CD14-positive monocyte (primary cell): ENCODE data around the gene LGI4. TPM values are rescaled to one million over a fixed set of nuclear protein-coding genes. Genes with fewer than 3 reads are reported as not detected.
"Not testable (repeated sequence)": the region's sequence is repeated elsewhere in the genome, so short reads cannot be mapped to it uniquely, and the experiment has no call there.

Source experiments
- DNase-seq, 3 donors: peaks; one replicate each; pipeline ENCODE4 v3.0.0-alpha.2; 2011 to 2022
- H2AFZ ChIP-seq: 2 replicates; pipeline ENCODE4 v1.6.0; 2012; ENCODE audit warnings: mild to moderate bottlenecking, low read depth, low read length, inconsistent platforms; ENCODE audit not compliant: insufficient read depth, poor library complexity, severe bottlenecking
- H3K27ac ChIP-seq, 2 donors: 1 replicate in 1 of 2; 2 replicates in 1 of 2; pipeline ENCODE4 v1.5.1; 2012 to 2013; ENCODE audit warnings: low read length in 2 of 2, control low read depth in 1 of 2, inconsistent platforms in 1 of 2, low read depth in 1 of 2, mild to moderate bottlenecking in 1 of 2
- H3K27me3 ChIP-seq, 2 donors: one replicate each; pipeline versions ENCODE4 v1.6.0 to v1.6.1; 2011 to 2013; ENCODE audit warnings: low read length in 2 of 2; ENCODE audit not compliant: control insufficient read depth in 2 of 2, insufficient read depth in 2 of 2
- H3K36me3 ChIP-seq, 2 donors: replicated peaks in 1 of 2; 1 replicate in 1 of 2; 2 replicates in 1 of 2; pipeline versions ENCODE4 v1.5.1 to v1.6.1; 2012 to 2013; ENCODE audit warnings: low read length in 2 of 2, control low read depth in 1 of 2, inconsistent platforms in 1 of 2, mild to moderate bottlenecking in 1 of 2; ENCODE audit not compliant: insufficient read depth in 2 of 2, control insufficient read depth in 1 of 2
- H3K4me1 ChIP-seq, 2 donors: 1 replicate in 1 of 2; 2 replicates in 1 of 2; pipeline versions ENCODE4 v1.5.1 to v1.6.1; 2012 to 2013; ENCODE audit warnings: low read length in 2 of 2, control low read depth in 1 of 2, inconsistent platforms in 1 of 2, mild to moderate bottlenecking in 1 of 2, moderate library complexity in 1 of 2; ENCODE audit not compliant: insufficient read depth in 2 of 2, control insufficient read depth in 1 of 2
- H3K4me2 ChIP-seq: replicated peaks from 2 replicates; pipeline ENCODE3; 2012; ENCODE audit warnings: low read length, moderate library complexity, mild to moderate bottlenecking; ENCODE audit not compliant: poor library complexity, severe bottlenecking; ENCODE audit errors: extremely low read depth
- H3K4me3 ChIP-seq, 3 experiments: fragments of 200-600 bp in 1 of 3; sonication (generic) in 1 of 3; replicated peaks in 1 of 3; 1 replicate in 2 of 3; 2 replicates in 1 of 3; pipeline ENCODE4 v1.5.1; 2011 to 2013; ENCODE audit warnings: low read length in 3 of 3, mild to moderate bottlenecking in 3 of 3, control low read depth in 2 of 3, low read depth in 2 of 3, inconsistent platforms in 1 of 3, moderate library complexity in 1 of 3
- H3K79me2 ChIP-seq: 2 replicates; pipeline ENCODE4 v1.6.0; 2012; ENCODE audit warnings: mild to moderate bottlenecking, control low read depth, inconsistent platforms, low read length, moderate library complexity; ENCODE audit not compliant: insufficient read depth
- H3K9ac ChIP-seq: 2 replicates; pipeline ENCODE4 v1.6.0; 2017; ENCODE audit warnings: low read length, mild to moderate bottlenecking; ENCODE audit not compliant: insufficient read depth, poor library complexity, severe bottlenecking
- H3K9me3 ChIP-seq, 2 donors: replicated peaks in 1 of 2; 1 replicate in 1 of 2; 2 replicates in 1 of 2; pipeline versions ENCODE4 v1.5.1 to v1.6.1; 2012 to 2013; ENCODE audit warnings: low read length in 2 of 2, control low read depth in 1 of 2; ENCODE audit not compliant: control insufficient read depth in 1 of 2, insufficient read depth in 1 of 2
- H4K20me1 ChIP-seq: 2 replicates; pipeline ENCODE4 v1.6.0; 2012; ENCODE audit warnings: mild to moderate bottlenecking, low read length, control low read depth, moderate library complexity; ENCODE audit not compliant: insufficient read depth
- H3K27ac Mint-ChIP-seq, 7 donors: one replicate each; pipeline ENCODE4 v1.8.0; 2020; ENCODE audit warnings: mild to moderate bottlenecking in 7 of 7, mixed read lengths in 7 of 7, moderate library complexity in 6 of 7, inconsistent platforms in 2 of 7
- H3K27me3 Mint-ChIP-seq, 3 donors: one replicate each; pipeline ENCODE4 v1.8.0; 2021 to 2022; ENCODE audit warnings: low read depth in 3 of 3, mild to moderate bottlenecking in 3 of 3, mixed read lengths in 3 of 3, moderate library complexity in 3 of 3, inconsistent platforms in 1 of 3
- H3K36me3 Mint-ChIP-seq, 2 donors: one replicate each; pipeline ENCODE4 v1.8.0; 2020; ENCODE audit warnings: mixed read lengths in 2 of 2, inconsistent platforms in 1 of 2, mild to moderate bottlenecking in 1 of 2
- H3K4me1 Mint-ChIP-seq: one replicate; pipeline ENCODE4 v1.8.0; 2020; ENCODE audit warnings: mild to moderate bottlenecking, mixed read lengths
- H3K4me3 Mint-ChIP-seq, 2 donors: one replicate each; pipeline ENCODE4 v1.8.0; 2020; ENCODE audit warnings: mild to moderate bottlenecking in 2 of 2, mixed read lengths in 2 of 2, moderate library complexity in 1 of 2
- H3K9me3 Mint-ChIP-seq, 7 donors: one replicate each; pipeline ENCODE4 v1.8.0; 2020 to 2022; ENCODE audit warnings: mixed read lengths in 7 of 7, mild to moderate bottlenecking in 6 of 7, moderate library complexity in 6 of 7, inconsistent platforms in 2 of 7
- WGBS: methylation state at CpG from one replicate; pipeline ENCODE4 v1.1.5; 2013; ENCODE audit warnings: missing lambda C conversion rate; ENCODE audit not compliant: insufficient coverage; 5-methylcytosine and 5-hydroxymethylcytosine counted together
- intact Hi-C, 2 donors: fragments of 100-400 bp; cut with micrococcal nuclease; formaldehyde crosslinking; loops; one replicate each; pipeline versions ENCODE4 v1.15.0 to v1.15.1; 2023
- polyA plus RNA-seq, 3 donors: library from polyadenylated mRNA; depleted of rRNA in 1 of 3; unstranded in 2 of 3; stranded (reverse) in 1 of 3; fragments of 300-500 nt in 2 of 3; fragments of >200 nt in 1 of 3; fragmentation: Illumina TruSeq in 2 of 3; gene quantifications; 1 replicate in 2 of 3; 2 replicates in 1 of 3; pipeline ENCODE4 v1.2.3, GENCODE V29; 2012 to 2021
- TF ChIP-seq, protein P1 (sequence below): fragments of 200-600 bp; IDR thresholded peaks from one replicate; pipeline ENCODE4 v1.8.0; 2022; ENCODE audit warnings: antibody characterized with exemption, mild to moderate bottlenecking

Gene LGI4
- polyA plus RNA-seq, 3 donors, result 1.1 TPM; not detected in 2

DNA sequence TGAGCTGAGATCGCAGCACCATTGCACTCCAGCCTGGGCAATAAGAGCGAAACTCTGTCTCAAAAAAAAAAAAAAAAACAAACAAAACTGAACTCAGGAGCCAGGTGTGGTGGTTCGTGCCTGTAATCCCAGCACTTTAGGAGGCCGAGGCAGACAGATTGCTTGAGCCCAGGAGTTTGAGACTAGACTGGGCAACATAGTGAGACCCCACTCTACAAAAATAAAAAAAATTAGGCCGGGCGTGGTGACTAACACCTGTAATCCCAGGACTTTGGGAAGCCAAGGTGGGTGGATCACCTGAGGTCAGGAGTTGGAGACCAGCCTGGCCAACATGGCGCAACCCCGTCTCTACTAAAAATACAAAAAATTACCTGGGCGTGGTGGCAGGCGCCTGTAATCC, 32.9 kb downstream of the LGI4 start:
- H3K9me3 Mint-ChIP-seq, H2AFZ ChIP-seq, H3K36me3 Mint-ChIP-seq, H3K27ac Mint-ChIP-seq, H3K4me1 ChIP-seq, H3K9ac ChIP-seq, intact Hi-C loops, H3K4me3 ChIP-seq, H3K27me3 Mint-ChIP-seq, H4K20me1 ChIP-seq, H3K4me1 Mint-ChIP-seq, H3K79me2 ChIP-seq, H3K36me3 ChIP-seq, H3K4me3 Mint-ChIP-seq, H3K4me2 ChIP-seq, H3K27ac ChIP-seq, DNase-seq, H3K27me3 ChIP-seq: not testable (repeated sequence)
- peaks cover 12 to 17% of the 10 kb centered on the region in 2 donors for H3K9me3 ChIP-seq
- 100% methylated on average over 1 of the region's 10 CpGs for WGBS

DNA sequence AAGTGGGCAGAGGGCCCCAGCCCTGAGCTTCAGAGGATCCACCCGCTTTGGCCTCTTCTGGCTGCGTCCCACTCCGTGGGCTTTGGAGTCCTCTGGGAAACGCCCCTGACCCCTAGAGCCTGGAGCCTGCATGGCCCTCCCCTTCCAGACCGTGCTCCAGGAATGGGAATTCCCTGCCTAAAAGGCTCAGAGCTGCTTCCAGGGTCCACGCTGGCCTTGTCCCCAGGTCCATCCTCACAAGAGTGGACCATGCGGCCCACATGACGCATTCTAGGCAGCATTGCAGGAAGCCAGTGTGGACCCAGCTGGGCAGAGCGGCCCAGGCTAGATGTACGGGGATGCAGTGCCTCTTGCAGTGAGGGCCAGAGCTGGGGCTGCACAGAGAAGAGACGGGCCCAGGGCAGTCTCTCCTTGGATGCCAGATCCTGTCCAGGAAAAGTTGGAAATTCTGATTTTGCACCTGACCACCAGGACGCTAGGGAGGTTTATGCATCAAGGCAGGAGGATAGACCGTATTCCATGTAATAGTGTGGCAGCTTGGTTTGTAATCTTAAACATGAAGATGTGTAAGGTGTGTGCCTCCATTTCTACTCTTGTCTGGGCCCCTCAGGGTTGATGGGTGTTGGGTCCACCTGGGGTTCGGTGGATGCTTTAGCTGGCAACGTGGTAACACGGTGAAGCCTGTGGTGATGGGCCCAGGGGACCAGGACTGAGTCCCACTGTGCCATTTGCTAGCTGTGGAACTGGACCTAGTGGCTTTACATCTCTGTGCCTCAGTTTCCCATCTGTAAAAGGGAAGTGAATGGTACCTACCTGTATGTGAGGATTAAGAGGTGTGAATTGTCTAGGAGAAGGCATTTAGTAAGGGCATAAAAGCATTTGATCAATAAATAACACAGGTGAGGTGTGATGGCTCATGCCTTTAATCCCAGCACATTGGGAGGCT, 34.0 kb downstream of the LGI4 start:
- Histone ChIP-seq H3K4me1 (no peaks in the 10 kb centered on the region), H4K20me1 (no peaks in the 10 kb centered on the region), H3K9ac (no peak overlapping the region), H3K9me3 (peaks cover 3 to 6% of the 10 kb centered on the region in 2 donors), H3K4me3 (no peak overlapping the region), H2AFZ (no peak overlapping the region), H3K79me2 (no peaks in the 10 kb centered on the region), H3K36me3 (no peaks in the 10 kb centered on the region), H3K27me3 (no peaks in the 10 kb centered on the region), H3K27ac (no peak overlapping the region), H3K4me2 (no peak overlapping the region)
- Mint-ChIP-seq H3K27me3 (peaks cover 0 to 2% (median under 1%) of the 10 kb centered on the region in 3 donors), H3K27ac (no peak overlapping the region), H3K36me3 (no peaks in the 10 kb centered on the region), H3K4me1 (no peaks in the 10 kb centered on the region), H3K9me3 (peaks cover 0 to 6% (median 0%) of the 10 kb centered on the region in 7 donors), H3K4me3 (no peak overlapping the region)
- no peak for DNase-seq
- 92% methylated on average over 16 of the region's 16 CpGs for WGBS
- TF ChIP-seq, protein P1, sequence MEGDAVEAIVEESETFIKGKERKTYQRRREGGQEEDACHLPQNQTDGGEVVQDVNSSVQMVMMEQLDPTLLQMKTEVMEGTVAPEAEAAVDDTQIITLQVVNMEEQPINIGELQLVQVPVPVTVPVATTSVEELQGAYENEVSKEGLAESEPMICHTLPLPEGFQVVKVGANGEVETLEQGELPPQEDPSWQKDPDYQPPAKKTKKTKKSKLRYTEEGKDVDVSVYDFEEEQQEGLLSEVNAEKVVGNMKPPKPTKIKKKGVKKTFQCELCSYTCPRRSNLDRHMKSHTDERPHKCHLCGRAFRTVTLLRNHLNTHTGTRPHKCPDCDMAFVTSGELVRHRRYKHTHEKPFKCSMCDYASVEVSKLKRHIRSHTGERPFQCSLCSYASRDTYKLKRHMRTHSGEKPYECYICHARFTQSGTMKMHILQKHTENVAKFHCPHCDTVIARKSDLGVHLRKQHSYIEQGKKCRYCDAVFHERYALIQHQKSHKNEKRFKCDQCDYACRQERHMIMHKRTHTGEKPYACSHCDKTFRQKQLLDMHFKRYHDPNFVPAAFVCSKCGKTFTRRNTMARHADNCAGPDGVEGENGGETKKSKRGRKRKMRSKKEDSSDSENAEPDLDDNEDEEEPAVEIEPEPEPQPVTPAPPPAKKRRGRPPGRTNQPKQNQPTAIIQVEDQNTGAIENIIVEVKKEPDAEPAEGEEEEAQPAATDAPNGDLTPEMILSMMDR, result no peak
- intact Hi-C loops, result no loop called here
